GM21447 (cell line): ENCODE results near the gene CDC42EP2.

Experiments
- ATAC-seq: cut with Tn5 transposase; IDR thresholded peaks from one replicate; pipeline ENCODE4 v1.9.1; 2021; ENCODE audit not compliant: unreplicated experiment

The CDC42EP2 gene

GRCh38 chr11:65355013-65355775 lies 40.5 kb downstream of the CDC42EP2 start:
- peak; percentile 30 for ATAC-seq

GRCh38 chr11:65355776-65356393 lies 41.2 kb downstream of the CDC42EP2 start:
- ATAC-seq: no peak

- ATAC-seq: no peak
Measured at GRCh38 chr11:65356394-65356972, 41.8 kb downstream of the CDC42EP2 start.

- ATAC-seq: no peak
Measured at GRCh38 chr11:65357856-65358356, 43.2 kb downstream of the CDC42EP2 start.

GRCh38 chr11:65362320-65362931 lies 47.8 kb downstream of the CDC42EP2 start:
- peak; percentile 77 for ATAC-seq

- ATAC-seq: no peak
Measured at GRCh38 chr11:65362966-65363365, 48.3 kb downstream of the CDC42EP2 start.

GRCh38 chr11:65363770-65364169 lies 49.1 kb downstream of the CDC42EP2 start:
- no peak for ATAC-seq

GRCh38 chr11:65366340-65366773 lies 51.7 kb downstream of the CDC42EP2 start:
- ATAC-seq: no peak

- ATAC-seq: no peak
Measured at GRCh38 chr11:65370659-65371049, 56.0 kb downstream of the CDC42EP2 start.
